ENCODE data around the gene WTAP.
"Not testable (repeated sequence)": the region's sequence is repeated elsewhere in the genome, so short reads cannot be mapped to it uniquely, and the experiment has no call there.

The WTAP gene

GRCh38 chr6:159726918-159727716 lies at the start of gene WTAP:
TSS of gene WTAP (plus strand) at chr6:159727506. CDS start at chr6:159736266, 8,760 bp downstream.
- FAIRE-seq: no peak

GRCh38 chr6:159677506-159678165 lies 49.7 kb upstream of the WTAP start:
- no peak for FAIRE-seq

- no peak for FAIRE-seq
Observed at GRCh38 chr6:159678574-159678973, 48.7 kb upstream of the WTAP start.

- FAIRE-seq: no peak
Observed at GRCh38 chr6:159679091-159680077, 47.9 kb upstream of the WTAP start.

- FAIRE-seq: peak; percentile 10
Observed at GRCh38 chr6:159680104-159680503, 47.2 kb upstream of the WTAP start.

- no peak for FAIRE-seq
Observed at GRCh38 chr6:159681191-159681880, 46.0 kb upstream of the WTAP start.

GRCh38 chr6:159682295-159682694 lies 45.0 kb upstream of the WTAP start:
- FAIRE-seq: no peak

- FAIRE-seq: no peak
Observed at GRCh38 chr6:159682810-159683209, 44.5 kb upstream of the WTAP start.

GRCh38 chr6:159684013-159684304 lies 43.3 kb upstream of the WTAP start:
- FAIRE-seq: no peak

- FAIRE-seq: no peak
Observed at GRCh38 chr6:159686040-159686439, 41.3 kb upstream of the WTAP start.

GRCh38 chr6:159686703-159687102 lies 40.6 kb upstream of the WTAP start:
- FAIRE-seq: no peak

- FAIRE-seq: no peak
Observed at GRCh38 chr6:159687341-159687740, 40.0 kb upstream of the WTAP start.

GRCh38 chr6:159688266-159688905 lies 38.9 kb upstream of the WTAP start:
- FAIRE-seq: no peak

GRCh38 chr6:159689001-159689400 lies 38.3 kb upstream of the WTAP start:
- FAIRE-seq: no peak

GRCh38 chr6:159690135-159690534 lies 37.2 kb upstream of the WTAP start:
- not testable (repeated sequence) for FAIRE-seq

- peak; percentile 89 for FAIRE-seq
Observed at GRCh38 chr6:159691133-159691962, 36.0 kb upstream of the WTAP start.

GRCh38 chr6:159691963-159692287 lies 35.4 kb upstream of the WTAP start:
- no peak for FAIRE-seq

- no peak for FAIRE-seq
Observed at GRCh38 chr6:159692303-159693127, 34.8 kb upstream of the WTAP start.

GRCh38 chr6:159693128-159693893 lies 34.0 kb upstream of the WTAP start, which contains the start of gene SOD2:
TSS of gene SOD2 (minus strand) at chr6:159693241. CDS start at chr6:159693167, 74 bp downstream.
- FAIRE-seq: no peak
